Retina (tissue), 1 donor: ENCODE data around the gene CENPN.
A peak's percentile ranks its signal among the peaks of the same experiment; 100 is the strongest.

Source experiments
- DNase-seq: peaks from one replicate; pipeline ENCODE4 v3.0.0-alpha.2; 2016

The CENPN gene

DNA sequence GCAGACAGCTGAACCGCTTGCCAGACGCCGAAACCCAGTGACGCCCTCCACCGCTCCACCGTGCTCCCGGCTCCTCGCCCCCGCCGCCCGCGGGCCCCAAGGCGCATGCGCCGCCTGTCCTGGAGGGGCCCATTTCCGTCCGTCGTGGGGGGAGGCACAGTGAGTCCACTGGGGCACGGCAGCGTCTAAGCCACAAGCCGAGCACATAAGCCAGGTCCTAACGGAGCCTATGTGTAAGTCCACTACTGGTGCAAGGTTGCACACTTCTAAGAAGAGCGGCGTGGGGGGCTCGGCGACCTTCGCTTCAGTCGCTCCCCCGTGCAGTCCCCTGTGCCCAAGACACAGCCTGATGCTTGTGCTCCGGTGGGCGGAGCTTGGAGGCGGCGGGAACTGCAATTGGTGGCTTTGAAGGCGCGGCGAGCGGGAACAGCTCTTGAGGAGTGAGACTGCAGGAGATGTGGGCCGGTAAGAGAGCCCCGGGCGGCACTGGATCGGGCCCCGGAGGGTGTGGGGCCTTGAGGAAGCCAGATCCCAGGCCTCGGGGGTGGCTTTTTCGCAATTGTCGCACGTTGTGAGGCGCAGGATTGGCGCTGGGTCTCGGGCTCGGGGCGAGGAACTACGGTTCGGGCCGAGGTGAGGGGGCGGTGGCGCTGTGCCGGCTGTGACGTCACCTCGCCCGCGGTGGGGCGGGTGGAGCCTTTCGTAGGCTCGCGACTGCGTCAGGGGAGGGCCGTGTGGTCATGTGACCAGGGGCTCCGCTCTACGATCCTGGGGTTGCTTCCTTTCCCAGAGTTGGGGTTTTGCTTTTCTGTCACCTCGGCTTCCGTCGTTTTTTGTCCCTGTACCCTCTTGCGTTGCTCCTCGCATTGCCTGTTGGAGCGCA lies at the start of gene CENPN, which contains the start of gene CMC2:
TSS of gene CENPN (plus strand) at position 402 of the 883 bp plus-strand sequence. CDS start 4,726 bp downstream, outside the sequence.
TSS of gene CMC2 (minus strand) at position 73 of the 883 bp plus-strand sequence. CDS start 9,491 bp downstream, outside the sequence.
- peak; percentile 100 for DNase-seq

DNA sequence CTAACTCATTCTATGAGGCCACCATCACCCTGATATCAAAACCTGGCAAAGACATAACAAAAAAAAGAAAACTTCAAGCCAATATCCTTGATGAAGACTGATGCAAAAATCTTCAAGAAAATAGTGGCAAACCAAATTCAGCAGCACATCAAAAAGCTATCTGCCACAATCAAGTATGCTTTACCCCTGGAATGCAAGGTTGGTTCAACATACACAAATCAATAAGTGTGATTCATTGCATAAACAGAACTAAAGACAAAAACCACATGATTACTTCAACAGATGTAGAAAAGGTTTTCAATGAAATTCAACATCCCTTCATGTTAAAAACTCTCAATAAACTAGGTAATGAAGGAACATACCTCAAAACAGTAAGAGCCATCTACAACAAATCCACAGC lies 48.7 kb upstream of the CENPN start:
- no peak for DNase-seq

DNA sequence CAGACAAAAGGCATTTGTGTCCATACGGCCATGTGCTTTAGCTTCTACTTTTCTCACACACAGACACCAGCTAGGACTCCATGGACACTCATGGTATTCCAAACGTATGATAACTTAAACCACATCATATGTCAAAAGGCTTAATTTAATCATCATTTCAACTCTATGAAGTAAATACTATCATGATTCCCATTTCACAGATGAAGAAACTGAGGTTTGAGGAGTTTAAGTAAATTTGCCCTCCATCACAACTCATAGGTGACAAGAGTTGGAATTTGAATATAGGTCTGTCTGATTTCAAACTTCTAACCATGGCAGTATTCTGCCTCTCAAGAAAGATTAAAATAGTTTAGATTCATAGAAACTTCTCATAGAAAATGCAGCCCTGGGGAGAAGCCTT lies 44.1 kb upstream of the CENPN start:
- DNase-seq, result no peak

DNA sequence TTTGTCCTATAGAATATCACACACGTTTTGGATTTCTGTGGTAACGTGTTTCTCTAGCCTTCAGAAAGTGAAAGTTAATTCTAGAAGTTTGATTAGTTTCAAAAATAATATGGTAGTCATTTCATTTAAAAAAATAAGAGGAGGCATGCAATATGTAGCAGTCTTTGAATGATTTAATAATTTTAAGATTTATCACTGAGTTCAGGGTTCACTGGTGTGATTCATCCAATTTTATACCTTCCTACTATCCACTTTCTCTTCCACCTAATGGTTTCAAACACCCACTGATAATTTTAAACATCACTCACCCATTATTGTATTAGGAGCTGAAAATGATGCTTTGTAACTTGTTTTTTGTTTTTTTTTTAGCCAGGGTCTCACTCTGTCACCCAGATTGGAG lies 42.7 kb upstream of the CENPN start:
- no peak for DNase-seq

DNA sequence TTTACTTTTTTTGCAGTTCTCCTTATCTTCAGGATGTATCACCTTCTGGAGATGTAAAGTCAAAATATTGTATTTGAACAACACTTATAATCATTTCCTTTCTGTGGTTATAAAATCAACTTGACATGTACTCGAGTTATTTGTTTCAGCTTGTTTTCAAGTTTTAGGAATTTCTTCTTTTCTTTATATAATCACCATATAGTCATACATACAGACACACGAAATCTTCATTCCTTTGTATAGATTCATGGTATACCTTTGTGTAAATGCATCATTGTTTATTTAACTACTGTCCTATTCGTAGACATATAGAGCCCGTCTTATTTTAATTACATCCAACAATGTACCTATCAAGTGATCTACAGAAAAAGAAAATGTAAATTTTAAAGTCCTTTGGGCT lies 40.4 kb upstream of the CENPN start:
- no peak for DNase-seq

- no peak for DNase-seq
Measured at GRCh38 chr16:80968386-80969113, 38.5 kb upstream of the CENPN start.

- DNase-seq, result no peak
Measured at GRCh38 chr16:80969114-80969484, 37.9 kb upstream of the CENPN start.

DNA sequence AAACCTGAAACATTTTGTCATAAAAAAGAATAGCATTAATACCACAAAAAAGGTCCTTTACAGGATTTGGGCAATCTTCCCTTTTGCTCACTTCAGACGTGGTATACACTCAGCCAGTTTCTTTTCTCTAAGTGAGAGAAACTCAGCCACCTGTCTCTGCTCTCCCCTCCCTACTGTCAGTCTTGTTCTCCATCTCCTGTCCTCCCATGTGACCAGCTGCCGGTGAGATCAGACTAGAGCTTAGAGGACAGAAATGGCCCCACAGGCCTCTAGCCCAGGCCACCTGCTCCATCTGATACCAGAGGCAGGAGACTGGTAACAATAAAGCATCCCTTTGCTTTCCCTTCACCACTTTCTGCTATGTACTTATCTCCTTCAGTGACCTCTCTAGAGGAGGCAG lies 35.2 kb upstream of the CENPN start:
- peak; percentile 23 for DNase-seq

DNA sequence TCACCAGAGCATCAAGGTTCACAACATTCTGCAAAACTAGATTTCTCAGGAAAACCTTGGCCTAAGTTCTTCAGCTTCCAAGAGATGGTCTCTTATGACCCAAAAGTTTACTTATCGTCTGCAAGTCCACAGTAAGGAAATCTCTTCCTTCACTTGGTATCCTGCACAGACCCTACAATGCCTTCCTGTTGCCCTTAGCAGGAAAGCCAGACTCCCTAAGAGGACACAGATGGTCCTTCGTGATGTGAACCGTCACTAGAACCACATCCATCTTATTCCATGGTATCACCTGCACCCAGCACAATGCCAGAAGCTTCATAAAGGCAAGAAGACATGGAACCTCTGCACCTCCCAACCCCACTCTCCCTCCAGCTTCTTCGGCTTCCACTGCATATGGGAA lies 34.4 kb upstream of the CENPN start:
- DNase-seq, result no peak

GRCh38 chr16:80973991-80974390 lies 33.0 kb upstream of the CENPN start:
- DNase-seq, result no peak

DNA sequence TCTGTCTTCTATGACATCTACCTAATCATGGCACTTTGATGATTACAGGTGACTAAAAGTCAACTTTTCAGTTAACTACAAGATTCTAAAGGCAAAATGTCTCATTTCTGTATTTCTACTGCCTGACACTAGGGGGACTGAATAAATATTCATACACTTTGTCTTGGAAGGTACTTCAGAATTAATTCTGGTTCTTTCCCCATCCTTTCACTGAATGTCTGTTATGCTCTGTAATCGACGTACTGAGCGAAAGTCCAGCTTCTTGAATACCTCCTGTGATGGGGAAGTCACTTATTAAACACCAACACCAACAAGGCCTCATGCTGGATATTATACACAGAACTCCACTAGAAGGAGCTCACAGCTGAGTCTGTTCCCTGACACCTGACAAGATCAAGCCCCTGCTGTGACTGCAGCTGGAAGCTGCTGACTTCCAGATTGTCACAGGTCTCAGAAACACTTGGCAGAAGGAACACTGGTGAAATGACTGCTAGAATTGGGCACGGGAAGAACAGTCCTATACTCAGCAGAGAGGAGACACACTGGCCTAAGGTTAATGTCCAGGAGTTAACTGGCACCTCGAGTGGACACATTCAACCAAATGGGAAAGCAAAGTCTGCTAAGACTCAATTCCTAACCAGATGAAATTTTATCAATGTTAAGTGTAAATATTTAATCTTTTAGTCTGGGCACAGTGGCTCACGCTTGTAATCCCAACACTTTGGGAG lies 32.2 kb upstream of the CENPN start:
- DNase-seq, result no peak

GRCh38 chr16:80976946-80977345 lies 30.1 kb upstream of the CENPN start:
- DNase-seq, result no peak

DNA sequence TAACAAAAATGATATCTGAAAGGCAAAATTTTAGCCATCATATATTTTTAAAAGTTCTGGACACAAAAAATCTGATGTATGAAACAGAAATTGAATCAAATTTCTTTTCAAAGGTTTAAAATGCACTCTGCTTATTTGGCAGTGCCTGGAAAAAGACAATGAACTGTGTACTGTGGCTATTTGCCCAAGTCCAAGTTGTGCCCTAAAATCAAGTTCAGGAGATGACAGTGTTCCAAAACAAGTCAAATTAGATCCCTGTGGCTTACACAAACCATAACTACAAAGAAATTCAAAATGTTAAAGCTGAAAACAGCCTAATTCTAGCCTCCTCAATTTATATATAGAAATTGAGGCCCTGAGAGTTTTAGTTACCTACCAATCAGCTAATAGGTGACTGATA lies 25.9 kb upstream of the CENPN start:
- DNase-seq, result no peak

DNA sequence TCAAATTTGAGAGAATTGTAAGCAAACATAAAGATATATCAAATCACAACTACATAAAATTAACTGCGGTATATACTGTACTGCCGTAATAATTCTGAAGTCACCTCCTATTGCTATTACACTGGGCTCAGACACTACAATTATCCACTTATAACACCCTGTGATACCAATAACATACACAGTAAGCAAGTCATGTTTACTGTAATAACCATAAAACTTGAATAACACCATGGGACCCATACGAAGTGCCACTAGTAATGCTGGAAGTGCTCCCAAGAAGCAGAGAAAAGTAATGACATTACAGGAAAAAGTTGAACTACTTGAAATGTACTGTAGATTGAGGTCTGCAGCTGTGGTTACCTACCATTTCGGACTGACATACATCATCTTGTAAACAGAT lies 24.4 kb upstream of the CENPN start:
- DNase-seq, result no peak

DNA sequence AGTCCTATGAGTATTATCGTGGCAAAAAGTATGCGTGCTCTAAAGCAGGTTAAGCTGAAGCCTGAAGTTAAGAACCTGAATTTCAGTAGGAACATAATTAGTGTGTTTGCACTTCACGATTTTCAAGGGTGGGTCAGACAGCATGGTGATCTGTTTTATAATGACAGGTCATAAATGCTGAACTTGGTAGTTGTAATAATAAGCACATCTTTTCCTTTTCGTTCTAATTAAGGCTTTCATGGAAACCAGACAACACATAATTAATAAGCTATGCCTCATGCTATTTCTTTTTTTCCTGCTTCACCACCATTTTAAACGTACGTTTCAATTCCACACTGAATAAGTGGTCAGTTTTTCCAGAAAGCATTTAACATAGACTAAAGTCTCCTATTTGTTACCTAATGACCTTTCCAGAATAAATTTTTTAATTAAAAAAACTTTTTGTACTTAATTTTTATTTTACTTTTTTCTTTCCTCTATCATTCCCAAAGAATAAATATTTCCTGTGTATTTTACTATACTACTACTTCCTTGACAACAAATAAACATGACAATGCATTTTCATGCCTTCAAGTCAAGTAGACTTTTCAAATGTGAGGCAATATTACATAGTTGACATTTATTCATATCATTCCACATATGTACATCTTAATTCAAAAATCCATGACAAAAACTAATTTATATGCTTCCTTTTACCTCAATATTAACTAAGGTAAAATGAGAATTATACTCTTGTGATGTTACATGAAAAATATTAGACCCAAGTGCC lies 22.7 kb upstream of the CENPN start:
- no peak for DNase-seq

- no peak for DNase-seq
Measured at GRCh38 chr16:80985611-80986010, 21.4 kb upstream of the CENPN start.

- DNase-seq, result no peak
Measured at GRCh38 chr16:80986557-80986956, 20.5 kb upstream of the CENPN start.

- no peak for DNase-seq
Measured at GRCh38 chr16:80988756-80989155, 18.3 kb upstream of the CENPN start.

- DNase-seq, result no peak
Measured at GRCh38 chr16:80989801-80990200, 17.2 kb upstream of the CENPN start.

- no peak for DNase-seq
Measured at GRCh38 chr16:80990577-80990976, 16.4 kb upstream of the CENPN start.

GRCh38 chr16:80990978-80991377 lies 16.0 kb upstream of the CENPN start:
- DNase-seq, result no peak

- no peak for DNase-seq
Measured at GRCh38 chr16:80991792-80992430, 15.1 kb upstream of the CENPN start.
